CD4-positive, alpha-beta memory T cell (primary cell): Measurements from ENCODE around the gene ASB13. TPM values are rescaled to one million over a fixed set of nuclear protein-coding genes. Genes with fewer than 3 reads are reported as not detected.
A peak's percentile ranks its signal among the peaks of the same experiment; 100 is the strongest.

Experiments used
- CTCF ChIA-PET: fragments of 350-600 bp; sonication (Branson Sonifier 250); formaldehyde crosslinking; loops from one replicate; lab custom pipeline; 2021; ENCODE audit warnings: inconsistent platforms; ENCODE audit not compliant: partially characterized antibody; lab: Charles Lee
- POLR2A ChIA-PET: fragments of 350-600 bp; sonication (Branson Sonifier 250); formaldehyde crosslinking; loops from one replicate; lab custom pipeline; 2021; ENCODE audit not compliant: partially characterized antibody; lab: Charles Lee
- DNase-seq, 5 donors: peaks; one replicate each; pipeline versions ENCODE4 v3.0.0 to v3.0.0-alpha.2; 2020 to 2022; ENCODE audit warnings: mixed read lengths in 1 of 5
- H3K27ac ChIP-seq: one replicate; pipeline ENCODE4 v1.7.0; 2013; ENCODE audit warnings: low read depth, low read length
- H3K27me3 ChIP-seq: 2 replicates; pipeline ENCODE4 v1.7.0; 2013; ENCODE audit warnings: mild to moderate bottlenecking, low read length, moderate library complexity; ENCODE audit not compliant: insufficient read depth
- H3K36me3 ChIP-seq: 2 replicates; pipeline ENCODE4 v1.7.0; 2013; ENCODE audit warnings: mild to moderate bottlenecking, low read length, moderate library complexity; ENCODE audit not compliant: insufficient read depth
- H3K4me1 ChIP-seq: 2 replicates; pipeline ENCODE4 v1.7.0; 2013; ENCODE audit warnings: mild to moderate bottlenecking, low read length, moderate library complexity; ENCODE audit not compliant: insufficient read depth
- H3K4me3 ChIP-seq, 2 donors: one replicate each; pipeline ENCODE4 v1.7.0; 2013; ENCODE audit warnings: low read length in 2 of 2, mild to moderate bottlenecking in 1 of 2
- H3K9me3 ChIP-seq, 2 donors: one replicate each; pipeline ENCODE4 v1.7.0; 2013; ENCODE audit warnings: low read length in 2 of 2, control low read depth in 1 of 2; ENCODE audit not compliant: control insufficient read depth in 1 of 2
- H3K27ac Mint-ChIP-seq, 7 donors: one replicate each; pipeline ENCODE4 v1.8.0; 2020 to 2021; ENCODE audit warnings: mixed read lengths in 7 of 7, mild to moderate bottlenecking in 6 of 7, inconsistent platforms in 3 of 7, moderate library complexity in 3 of 7
- H3K27me3 Mint-ChIP-seq, 2 donors: one replicate each; pipeline ENCODE4 v1.8.0; 2020 to 2021; ENCODE audit warnings: mixed read lengths in 2 of 2
- H3K36me3 Mint-ChIP-seq, 2 donors: one replicate each; pipeline ENCODE4 v1.8.0; 2020 to 2021; ENCODE audit warnings: mixed read lengths in 2 of 2, inconsistent platforms in 1 of 2, mild to moderate bottlenecking in 1 of 2
- H3K4me1 Mint-ChIP-seq, 4 donors: one replicate each; pipeline ENCODE4 v1.8.0; 2020 to 2021; ENCODE audit warnings: mixed read lengths in 4 of 4, mild to moderate bottlenecking in 1 of 4
- H3K4me3 Mint-ChIP-seq, 8 donors: one replicate each; pipeline ENCODE4 v1.8.0; 2020 to 2021; ENCODE audit warnings: mixed read lengths in 8 of 8, mild to moderate bottlenecking in 7 of 8, moderate library complexity in 6 of 8, inconsistent platforms in 3 of 8
- H3K9me3 Mint-ChIP-seq, 8 donors: one replicate each; pipeline ENCODE4 v1.8.0; 2020 to 2021; ENCODE audit warnings: mixed read lengths in 8 of 8, mild to moderate bottlenecking in 5 of 8, inconsistent platforms in 3 of 8, moderate library complexity in 1 of 8
- intact Hi-C: fragments of 100-400 bp; cut with micrococcal nuclease; formaldehyde crosslinking; loops from one replicate; pipeline ENCODE4 v1.15.1; 2023
- polyA plus RNA-seq, 2 donors: library from polyadenylated mRNA; unstranded; fragments of 300-500 nt; fragmentation: Illumina TruSeq; gene quantifications; one replicate each; pipeline ENCODE4 v1.2.3, GENCODE V29; 2021
- total RNA-seq, 2 experiments: library from RNA; stranded (reverse); gene quantifications; one replicate each; pipeline ENCODE4 v1.2.3, GENCODE V29; 2021

The ASB13 gene
- total and polyA plus RNA-seq, 4 experiments from 2014 or later: 15.4 to 18.5 (median 16.4) TPM

DNA sequence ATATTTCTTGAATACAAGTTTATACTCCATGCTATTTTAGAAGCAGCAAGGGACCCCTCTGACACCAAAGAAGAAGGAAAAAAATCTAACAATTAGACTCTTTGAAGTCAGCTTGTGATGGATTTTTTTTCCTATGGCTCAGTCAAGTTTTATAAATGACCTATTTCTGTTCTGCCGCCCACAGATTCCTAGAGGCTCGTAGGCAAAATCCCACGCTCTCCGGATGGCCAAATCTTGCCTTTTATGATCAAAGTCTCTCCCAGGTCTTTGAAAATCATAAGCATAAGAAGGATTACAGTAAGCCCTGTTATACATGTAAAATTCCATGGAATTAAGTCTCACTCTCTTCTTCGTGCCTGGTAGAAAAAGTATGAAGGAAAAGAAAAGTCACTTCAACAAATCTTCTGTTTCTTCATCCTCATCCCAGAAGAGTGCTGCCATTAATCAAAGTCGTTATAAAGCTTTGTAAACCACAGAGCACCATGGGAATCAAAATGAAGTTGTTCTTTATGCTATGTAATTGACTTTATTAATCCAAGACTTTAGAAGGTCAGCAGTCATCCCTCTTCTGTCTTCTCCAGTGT lies 33.1 kb downstream of the ASB13 start:
- intact Hi-C loops: no loop called here

DNA sequence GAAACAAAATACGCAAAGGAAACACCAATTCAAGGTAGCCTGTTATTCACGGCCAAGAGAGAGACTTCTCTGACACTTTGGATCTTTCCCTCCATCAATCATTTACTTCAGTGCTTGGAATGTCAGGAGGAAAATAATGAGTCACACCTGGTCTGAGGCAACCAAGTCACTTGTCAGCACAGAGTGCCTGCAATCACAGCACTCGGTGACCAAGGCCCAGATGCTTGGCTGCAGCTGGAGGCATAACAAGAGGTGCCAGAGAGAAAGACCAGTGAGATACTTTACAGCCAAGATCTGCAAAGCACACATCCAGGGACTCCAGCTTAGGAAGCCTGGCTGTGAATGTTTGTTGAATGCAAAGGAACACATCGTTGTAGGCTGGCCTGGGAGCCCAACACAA lies 33.9 kb downstream of the ASB13 start:
- Mint-ChIP-seq H3K9me3 (peaks cover 0 to 2% (median 0%) of the 10 kb centered on the region in 8 donors), H3K4me1 (peaks cover 9 to 17% (median 12%) of the 10 kb centered on the region in 4 donors), H3K4me3 (no peak overlapping the region), H3K36me3 (no peaks in the 10 kb centered on the region), H3K27ac (no peak overlapping the region), H3K27me3 (peaks cover 3 to 4% of the 10 kb centered on the region in 2 donors)
- Histone ChIP-seq H3K27me3 (no peaks in the 10 kb centered on the region), H3K4me1 (peaks cover 11% of the 10 kb centered on the region), H3K4me3 (no peak overlapping the region), H3K9me3 (no peaks in the 10 kb centered on the region), H3K36me3 (no peaks in the 10 kb centered on the region), H3K27ac (no peak overlapping the region)
- intact Hi-C loops: no loop called here
- ChIA-PET POLR2A (no interaction called here), CTCF (interaction anchor here (0.9 to 6.1 kb wide), 3 partner anchors 10 to 185 kb away, joined by 3 to 35 read pairs (median 3); no protein-coding TSS in a partner anchor)
- DNase-seq: no peak

More for the DNA sequence above, 33.1 kb downstream of the ASB13 start:
- Histone ChIP-seq H3K9me3 (no peaks in the 10 kb centered on the region), H3K36me3 (no peaks in the 10 kb centered on the region), H3K4me1 (peaks cover 11% of the 10 kb centered on the region), H3K27me3 (no peaks in the 10 kb centered on the region), H3K27ac (no peak overlapping the region), H3K4me3 (no peak overlapping the region)
- peaks cover 0 to 2% (median 0%) of the 10 kb centered on the region in 8 donors for H3K9me3 Mint-ChIP-seq
- peaks cover 3 to 4% of the 10 kb centered on the region in 2 donors for H3K27me3 Mint-ChIP-seq
- no peak overlapping the region for H3K27ac Mint-ChIP-seq
- peaks cover 9 to 17% (median 12%) of the 10 kb centered on the region in 4 donors for H3K4me1 Mint-ChIP-seq
- no peaks in the 10 kb centered on the region for H3K36me3 Mint-ChIP-seq
- POLR2A ChIA-PET: no interaction called here
- DNase-seq: no peak
- no peak overlapping the region for H3K4me3 Mint-ChIP-seq
- CTCF ChIA-PET: interaction anchor here (1.4 to 6.1 kb wide), 2 partner anchors 11 to 186 kb away, joined by 3 to 35 read pairs; no protein-coding TSS in a partner anchor

DNA sequence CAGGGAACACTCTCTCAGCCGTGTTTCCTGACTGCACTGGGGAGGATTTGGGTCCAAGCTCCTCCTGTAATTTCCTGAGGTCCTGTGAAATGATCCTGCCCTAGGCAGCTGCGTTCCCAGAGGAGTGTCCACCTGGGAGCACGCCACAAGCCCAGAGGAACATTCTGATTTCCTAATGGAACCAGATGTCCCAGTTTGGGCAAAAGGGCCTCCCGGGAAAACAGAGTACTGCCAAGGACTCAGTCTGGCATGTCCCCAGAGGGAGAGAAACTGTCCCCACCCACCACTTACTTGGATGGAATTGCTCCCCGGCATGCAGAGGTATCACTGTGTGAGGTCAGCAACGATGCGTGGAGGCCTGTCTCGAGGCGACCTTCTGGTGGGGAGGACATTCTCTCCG lies 34.5 kb downstream of the ASB13 start:
- POLR2A ChIA-PET: no interaction called here
- intact Hi-C loops: no loop called here
- CTCF ChIA-PET: interaction anchor here (0.8 to 6.1 kb wide), 5 partner anchors 9 to 245 kb away, joined by 3 to 35 read pairs (median 4); no protein-coding TSS in a partner anchor

DNA sequence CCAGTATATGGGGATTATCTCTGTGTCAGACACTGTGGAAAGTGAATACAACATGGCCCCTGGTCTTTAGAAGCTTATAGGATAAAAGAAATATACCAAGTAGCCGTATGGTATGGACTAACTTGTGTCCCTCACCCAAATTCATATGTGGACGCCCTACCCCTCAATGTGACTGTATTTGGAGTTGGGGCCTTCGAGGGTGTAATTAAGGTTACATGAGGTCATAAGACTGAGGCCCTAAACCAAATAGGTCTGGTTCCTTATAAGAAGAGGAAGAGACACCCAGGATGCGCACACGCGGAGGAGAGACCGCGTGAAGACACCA lies 36.3 kb downstream of the ASB13 start:
- H3K27me3 Mint-ChIP-seq: peaks cover 3 to 4% of the 10 kb centered on the region in 2 donors
- CTCF ChIA-PET: interaction anchor here (0.6 to 12.9 kb wide), 33 partner anchors 9 to 810 kb away, joined by 3 to 468 read pairs (median 4); no protein-coding TSS in a partner anchor
- POLR2A ChIA-PET: interaction anchor here (0.8 kb wide), 1 partner anchor 80 kb away, joined by 3 read pairs; no protein-coding TSS in a partner anchor
- Histone ChIP-seq H3K4me1 (peaks cover 11% of the 10 kb centered on the region), H3K9me3 (no peaks in the 10 kb centered on the region), H3K4me3 (no peak overlapping the region), H3K27ac (no peak overlapping the region), H3K36me3 (no peaks in the 10 kb centered on the region), H3K27me3 (no peaks in the 10 kb centered on the region)
- H3K27ac Mint-ChIP-seq: no peak overlapping the region
- H3K4me3 Mint-ChIP-seq: peak overlapping the region in 1 of 8 donors; percentile 34
- H3K9me3 Mint-ChIP-seq: peaks cover 0 to 2% (median 0%) of the 10 kb centered on the region in 8 donors
- intact Hi-C loops: loop anchor here (1.0 kb wide), 1 partner anchor 243 kb away; no protein-coding TSS in a partner anchor
- no peak for DNase-seq
- H3K36me3 Mint-ChIP-seq: no peaks in the 10 kb centered on the region
- H3K4me1 Mint-ChIP-seq: peaks cover 9 to 17% (median 12%) of the 10 kb centered on the region in 4 donors

More for the DNA sequence above, 34.5 kb downstream of the ASB13 start:
- Mint-ChIP-seq H3K27me3 (peaks cover 3 to 4% of the 10 kb centered on the region in 2 donors), H3K36me3 (no peaks in the 10 kb centered on the region), H3K27ac (no peak overlapping the region), H3K4me1 (peaks cover 9 to 17% (median 12%) of the 10 kb centered on the region in 4 donors), H3K9me3 (peaks cover 0 to 2% (median 0%) of the 10 kb centered on the region in 8 donors), H3K4me3 (no peak overlapping the region)
- no peaks in the 10 kb centered on the region for H3K36me3 ChIP-seq
- H3K4me3 ChIP-seq: no peak overlapping the region
- H3K27me3 ChIP-seq: no peaks in the 10 kb centered on the region
- H3K27ac ChIP-seq: no peak overlapping the region
- H3K4me1 ChIP-seq: peaks cover 11% of the 10 kb centered on the region
- no peaks in the 10 kb centered on the region for H3K9me3 ChIP-seq
- no peak for DNase-seq

DNA sequence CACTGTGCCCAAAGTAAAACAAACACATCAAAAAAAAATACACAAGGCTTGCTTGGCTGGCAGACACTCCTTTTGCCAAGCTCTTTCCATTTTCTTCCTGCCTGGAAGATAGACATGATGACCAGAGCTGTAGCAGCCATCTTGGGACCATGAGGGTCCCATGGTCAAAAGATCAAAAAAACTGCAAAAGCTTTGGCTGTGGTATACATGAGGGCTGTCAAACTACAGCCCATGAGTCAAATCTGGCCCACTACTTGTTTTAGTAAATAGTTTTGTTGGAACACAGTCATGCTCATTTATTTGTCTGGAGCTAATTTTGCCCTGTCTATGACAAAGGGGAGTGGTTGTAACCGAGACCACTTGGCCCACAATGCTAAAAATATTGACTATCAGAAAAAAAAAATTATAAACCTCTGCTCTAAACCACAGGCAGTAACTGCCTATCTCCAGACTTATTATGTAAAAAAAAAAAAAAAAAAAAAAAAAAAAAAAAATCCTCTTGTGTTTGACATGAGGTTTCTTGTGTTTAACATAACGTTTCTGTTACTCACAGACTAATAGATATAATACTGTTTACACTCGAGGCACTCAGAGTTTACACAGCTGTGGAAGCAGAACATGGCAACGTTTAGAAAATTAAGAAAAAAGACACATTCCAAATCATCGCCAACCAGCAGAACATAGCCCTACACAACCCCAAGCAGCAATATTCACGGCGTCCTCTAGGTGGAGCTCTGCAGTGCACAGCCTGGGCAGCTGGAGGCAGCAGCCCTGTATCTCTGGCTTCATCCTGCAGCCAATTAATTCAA lies 36.9 kb downstream of the ASB13 start:
- no peaks in the 10 kb centered on the region for H3K27me3 ChIP-seq
- H3K27ac Mint-ChIP-seq: peak overlapping the region in 2 of 7 donors; percentile 32 to 76
- intact Hi-C loops: loop anchor here (1.0 kb wide), 2 partner anchors 57 to 244 kb away; no protein-coding TSS in a partner anchor
- no peaks in the 10 kb centered on the region for H3K9me3 ChIP-seq
- POLR2A ChIA-PET: interaction anchor here (0.7 to 0.8 kb wide), 2 partner anchors 81 to 189 kb away, joined by 3 read pairs; no protein-coding TSS in a partner anchor
- no peak overlapping the region for H3K27ac ChIP-seq
- DNase-seq: peak; percentile 76 to 83 (median 79)
- H3K4me1 Mint-ChIP-seq: peaks cover 9 to 17% (median 12%) of the 10 kb centered on the region in 4 donors
- H3K36me3 Mint-ChIP-seq: no peaks in the 10 kb centered on the region
- H3K4me1 ChIP-seq: peaks cover 11% of the 10 kb centered on the region
- peak overlapping the region in 6 of 8 donors; percentile 34 to 73 (median 52) for H3K4me3 Mint-ChIP-seq
- H3K9me3 Mint-ChIP-seq: no peaks in the 10 kb centered on the region
- no peaks in the 10 kb centered on the region for H3K36me3 ChIP-seq
- CTCF ChIA-PET: interaction anchor here (0.6 to 12.9 kb wide), 38 partner anchors 8 to 809 kb away, joined by 3 to 468 read pairs (median 4); partner anchors contain the start of gene TASOR2
- peaks cover 3 to 4% of the 10 kb centered on the region in 2 donors for H3K27me3 Mint-ChIP-seq
- H3K4me3 ChIP-seq: no peak overlapping the region

DNA sequence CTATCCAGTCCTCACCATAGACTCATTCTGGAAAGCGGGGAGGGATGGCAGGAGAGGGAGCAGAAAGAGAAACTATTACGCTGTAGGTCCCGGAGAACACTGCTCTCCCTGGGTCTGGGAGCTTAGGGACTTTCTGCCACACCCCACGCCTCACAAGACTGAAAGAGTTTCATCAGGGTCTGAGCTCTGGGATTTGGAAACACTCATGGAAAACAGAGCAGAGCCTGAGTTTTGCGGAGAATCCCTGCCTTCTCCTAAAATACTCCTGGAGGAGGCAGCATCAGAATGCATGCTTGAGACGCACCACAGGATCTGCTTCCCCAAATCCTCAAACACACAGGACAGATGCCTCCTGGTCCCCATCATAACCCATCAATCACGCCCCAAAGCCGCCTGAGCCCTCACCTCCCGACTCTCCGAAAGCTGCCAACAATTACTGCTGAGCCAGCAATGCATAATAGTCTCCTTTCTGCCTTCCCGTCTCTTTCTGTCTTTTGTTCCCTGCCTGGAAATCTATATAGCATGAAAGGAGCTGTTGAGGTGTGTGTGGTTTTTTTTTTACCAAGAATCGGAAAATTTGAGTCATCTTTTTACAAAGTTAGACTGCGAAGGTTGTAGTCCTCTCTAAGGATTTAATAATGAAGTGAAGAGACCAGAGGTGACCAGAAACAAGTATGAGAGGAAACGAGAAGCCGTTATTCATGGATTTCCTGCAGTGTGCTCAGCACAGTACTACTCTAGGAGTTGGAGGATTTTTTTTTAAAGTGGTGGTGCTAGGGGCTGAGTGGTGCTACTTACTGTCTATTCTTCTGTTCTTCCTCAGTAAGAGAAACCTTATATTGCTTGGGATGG lies 37.7 kb downstream of the ASB13 start:
- Mint-ChIP-seq H3K36me3 (no peaks in the 10 kb centered on the region), H3K9me3 (no peaks in the 10 kb centered on the region), H3K27ac (peak overlapping the region in 2 of 7 donors; percentile 76 to 82), H3K27me3 (peaks cover 3 to 4% of the 10 kb centered on the region in 2 donors), H3K4me3 (peak overlapping the region in 5 of 8 donors; percentile 7 to 73 (median 55)), H3K4me1 (peaks cover 9 to 17% (median 12%) of the 10 kb centered on the region in 4 donors)
- intact Hi-C loops: loop anchor here (1.0 kb wide), 1 partner anchor 58 kb away; no protein-coding TSS in a partner anchor
- ChIA-PET POLR2A (interaction anchor here (0.7 kb wide), 1 partner anchor 190 kb away, joined by 3 read pairs; no protein-coding TSS in a partner anchor), CTCF (interaction anchor here (0.6 to 12.9 kb wide), 23 partner anchors 9 to 325 kb away, joined by 3 to 468 read pairs (median 5); partner anchors contain the start of gene TASOR2)
- Histone ChIP-seq H3K9me3 (no peaks in the 10 kb centered on the region), H3K27ac (no peak overlapping the region), H3K27me3 (no peaks in the 10 kb centered on the region), H3K4me3 (no peak overlapping the region), H3K36me3 (no peaks in the 10 kb centered on the region), H3K4me1 (peaks cover 11% of the 10 kb centered on the region)
- DNase-seq: no peak
